Stimulated activated CD4-positive, alpha-beta T cell treated with anti-CD3 and anti-CD28 coated beads, Interleukin-1b, Interleukin-23, amount 100 ng/mL, for 4 hours (primary cell): ENCODE data around the gene TRPV2.

ENCODE experiments used
- DNase-seq, 2 donors: peaks; one replicate each; pipeline ENCODE4 v3.0.0-alpha.2; 2020; ENCODE audit warnings: low read depth in 2 of 2

The TRPV2 gene

DNA sequence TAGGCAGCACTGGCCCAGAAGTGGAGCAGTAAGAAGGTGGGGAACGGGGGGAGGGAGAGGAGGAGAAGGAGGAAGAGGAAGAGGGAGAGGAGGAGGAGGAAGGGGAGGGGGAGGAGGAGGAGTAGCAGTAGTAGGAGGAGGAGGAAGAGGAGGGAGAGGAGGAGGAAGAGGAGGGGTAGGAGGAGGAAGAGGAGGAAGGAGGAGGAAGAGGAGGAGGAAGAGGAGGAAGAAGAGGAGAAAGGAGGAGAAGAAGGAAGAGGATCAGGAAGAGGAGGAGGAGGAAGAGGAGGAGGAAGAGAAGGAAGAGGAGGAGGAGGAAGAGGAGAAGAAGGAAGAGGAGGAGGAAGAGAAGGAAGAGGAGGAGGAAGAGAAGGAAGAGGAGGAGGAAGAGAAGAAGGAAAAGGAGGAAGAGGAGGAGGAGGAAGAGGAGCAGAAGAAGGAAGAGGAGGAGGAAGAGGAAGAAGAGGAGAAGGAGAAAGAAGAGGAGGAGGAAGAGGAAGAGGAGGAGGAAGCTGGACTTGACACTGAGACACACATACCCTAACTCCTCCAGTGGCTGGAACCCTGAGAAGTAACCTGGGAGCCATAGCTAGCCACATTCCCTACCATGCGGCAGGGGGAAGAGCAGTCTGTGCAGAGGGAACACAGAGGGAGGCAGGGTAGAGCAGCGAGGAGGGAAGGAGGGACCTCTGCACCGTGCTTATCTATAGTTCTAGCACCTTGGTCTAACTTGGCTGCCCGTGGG lies 40.8 kb downstream of the TRPV2 start:
- DNase-seq = no peak

DNA sequence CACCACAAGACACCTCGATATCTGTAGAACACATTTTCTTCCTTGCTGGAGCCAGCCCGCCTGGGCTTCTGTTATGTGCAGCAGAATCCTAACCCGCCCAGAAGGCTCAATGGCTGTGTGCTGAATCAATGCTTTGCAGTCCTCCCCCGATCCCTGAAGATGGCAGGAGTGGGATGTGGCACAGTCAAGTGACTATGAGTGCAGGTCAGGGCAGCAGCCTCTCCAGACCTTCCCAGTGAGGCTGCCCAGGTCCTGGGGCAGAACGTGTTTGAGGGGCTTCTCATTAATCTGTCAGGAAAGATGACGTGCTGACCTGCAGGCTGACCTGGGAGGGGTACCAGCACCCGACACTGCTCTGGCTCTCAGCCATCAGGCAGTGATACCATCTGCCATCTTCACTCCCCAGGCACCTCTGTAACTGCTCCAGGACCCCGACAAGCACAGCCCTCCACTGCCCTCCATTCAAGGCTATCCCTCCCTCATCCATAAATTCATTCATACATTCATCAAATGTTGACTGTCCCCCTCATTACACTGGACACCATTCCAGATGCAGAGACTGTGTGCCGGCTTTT lies 41.5 kb downstream of the TRPV2 start:
- DNase-seq = no peak

DNA sequence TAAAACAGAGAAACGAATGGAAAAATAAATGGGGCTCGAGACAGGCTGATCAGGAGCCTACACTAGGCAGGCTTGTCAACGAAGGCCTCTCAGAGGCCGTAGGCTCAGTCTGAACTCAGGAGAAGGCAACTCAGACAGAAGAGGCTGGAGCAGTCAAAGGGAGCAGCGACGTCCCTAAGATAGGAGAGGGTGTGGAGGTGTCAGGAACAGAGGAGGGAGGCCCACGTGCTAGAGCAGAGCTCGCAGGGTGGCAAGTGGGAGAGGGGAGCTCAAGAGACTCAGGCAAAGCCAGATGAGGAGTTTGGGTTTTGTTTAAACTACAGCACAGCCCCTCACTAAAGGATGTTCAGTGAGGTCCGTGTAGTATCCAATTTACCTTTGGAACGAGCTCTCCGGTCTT lies 43.9 kb downstream of the TRPV2 start:
- no peak for DNase-seq

DNA sequence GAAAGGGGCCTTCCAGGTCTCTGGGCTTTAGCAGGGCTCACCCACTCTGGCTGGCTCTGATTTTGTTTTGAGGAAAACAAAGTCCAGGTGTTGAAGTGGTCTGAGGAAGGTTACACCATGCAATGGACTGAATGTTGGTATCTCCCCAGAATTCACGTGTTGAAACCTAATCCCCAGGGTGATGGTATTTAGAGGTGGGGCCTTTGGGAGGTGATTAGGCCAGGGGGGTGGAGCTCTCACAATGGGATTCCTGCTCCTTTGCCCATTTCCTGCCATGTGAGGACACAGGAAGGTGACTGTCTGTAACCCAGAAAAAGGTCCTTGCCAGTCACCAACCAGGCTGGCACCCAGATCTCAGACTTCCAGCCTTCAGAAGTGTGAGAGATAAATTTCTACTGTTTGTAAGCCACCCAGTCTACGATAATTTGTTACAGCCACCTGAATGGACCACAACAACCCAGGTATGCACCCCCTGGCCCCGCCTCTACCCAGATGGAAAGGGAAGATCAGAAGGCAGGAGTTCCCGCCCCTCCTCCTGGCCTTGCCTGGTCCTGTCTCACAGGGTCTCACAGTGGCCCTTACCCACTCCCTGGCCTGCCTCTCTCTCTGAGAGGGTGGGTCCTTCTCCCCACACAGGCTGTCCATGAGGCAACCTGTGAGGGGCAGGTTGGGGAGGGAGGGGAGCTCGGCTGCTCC lies 44.6 kb downstream of the TRPV2 start:
- no peak for DNase-seq

DNA sequence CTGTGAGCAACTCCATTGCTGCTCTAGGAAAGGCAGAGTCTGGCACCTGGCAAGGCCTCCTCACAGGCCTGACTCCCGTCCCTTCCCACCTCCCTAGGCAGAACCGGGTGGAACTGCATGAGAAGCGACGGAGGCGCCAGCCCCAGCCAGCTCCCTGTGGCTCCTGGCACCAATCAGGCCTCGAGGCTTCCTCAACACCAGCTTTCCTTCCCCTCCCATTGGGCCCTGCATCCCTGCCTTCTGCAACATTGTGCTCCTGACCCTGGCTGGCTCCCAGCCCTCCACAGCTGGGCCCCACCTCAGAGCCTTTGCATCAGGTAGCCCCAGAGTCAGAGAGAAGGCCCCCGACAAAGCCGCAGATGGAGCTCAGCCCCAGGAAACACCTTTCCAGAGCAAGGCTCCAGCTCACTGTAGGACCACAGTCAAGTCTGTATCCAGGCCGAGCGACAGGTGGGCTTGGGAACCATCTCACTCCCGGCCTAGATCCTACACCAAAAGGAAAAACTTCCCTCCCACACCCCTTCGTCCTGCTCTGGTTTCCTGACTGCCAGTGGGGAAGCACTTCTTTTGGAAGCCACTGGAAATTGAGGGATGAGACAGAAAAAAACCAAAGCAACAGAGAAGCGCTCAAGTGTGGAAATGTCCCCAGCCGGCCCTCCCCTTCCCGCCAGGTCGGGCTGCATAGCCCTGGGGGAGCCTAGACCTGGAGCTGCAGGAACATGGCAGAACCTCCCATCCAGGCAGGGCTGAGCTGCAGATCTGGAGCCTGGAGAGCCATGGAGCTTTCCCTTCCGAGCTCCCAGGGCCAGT lies 45.6 kb downstream of the TRPV2 start:
- DNase-seq = no peak

DNA sequence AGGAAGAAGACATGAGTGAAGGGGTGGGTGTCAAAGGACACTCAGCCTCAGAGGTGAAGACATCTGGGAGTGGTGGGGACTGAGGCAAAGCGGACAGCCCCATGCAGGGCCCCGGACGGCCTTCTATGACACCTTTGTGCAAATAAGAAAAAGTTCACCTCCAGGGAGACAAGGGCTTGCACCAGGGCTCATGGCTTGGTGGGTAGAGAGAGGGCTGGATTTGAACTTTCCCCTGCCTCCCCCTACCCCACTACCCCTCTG lies 46.2 kb downstream of the TRPV2 start:
- DNase-seq = no peak

DNA sequence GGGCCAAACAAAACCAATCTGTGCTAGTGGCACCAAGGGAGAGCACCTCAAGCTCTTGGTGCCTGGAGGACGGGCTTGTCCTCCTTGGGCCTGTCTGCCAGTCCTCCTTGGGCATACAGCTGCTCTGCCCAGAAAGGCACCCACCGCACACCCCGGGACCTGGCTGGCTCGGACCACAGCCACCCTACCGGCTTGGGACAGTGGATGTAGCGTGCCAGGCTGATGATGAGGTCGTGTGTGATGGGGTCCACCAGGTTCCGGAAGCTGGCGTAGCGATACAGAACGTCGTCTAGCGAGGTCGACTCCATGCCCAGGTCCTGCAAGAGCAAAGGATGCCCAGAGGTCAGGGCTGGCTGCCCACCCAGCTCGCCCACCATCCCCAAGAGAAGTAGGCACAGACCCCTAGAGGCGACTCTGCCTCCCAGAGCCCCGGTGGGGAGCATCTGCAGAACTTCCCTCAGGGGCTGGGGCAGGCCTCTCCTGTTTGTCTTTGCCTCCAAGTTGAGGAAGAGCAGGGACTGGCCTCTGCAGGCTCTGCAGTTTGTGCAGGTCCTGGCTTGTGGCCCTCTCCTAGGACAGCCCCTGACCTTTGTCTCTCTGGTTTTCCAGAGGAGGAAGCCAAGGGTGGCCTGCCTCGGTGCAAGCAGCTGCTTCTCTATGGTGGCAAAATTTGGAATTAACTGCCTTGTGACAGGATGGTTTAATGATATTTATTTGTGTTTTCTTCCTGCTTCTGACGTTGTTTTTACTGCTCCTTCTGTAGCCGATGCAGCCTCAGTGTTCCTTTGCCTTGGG lies 46.9 kb downstream of the TRPV2 start:
- DNase-seq = no peak

DNA sequence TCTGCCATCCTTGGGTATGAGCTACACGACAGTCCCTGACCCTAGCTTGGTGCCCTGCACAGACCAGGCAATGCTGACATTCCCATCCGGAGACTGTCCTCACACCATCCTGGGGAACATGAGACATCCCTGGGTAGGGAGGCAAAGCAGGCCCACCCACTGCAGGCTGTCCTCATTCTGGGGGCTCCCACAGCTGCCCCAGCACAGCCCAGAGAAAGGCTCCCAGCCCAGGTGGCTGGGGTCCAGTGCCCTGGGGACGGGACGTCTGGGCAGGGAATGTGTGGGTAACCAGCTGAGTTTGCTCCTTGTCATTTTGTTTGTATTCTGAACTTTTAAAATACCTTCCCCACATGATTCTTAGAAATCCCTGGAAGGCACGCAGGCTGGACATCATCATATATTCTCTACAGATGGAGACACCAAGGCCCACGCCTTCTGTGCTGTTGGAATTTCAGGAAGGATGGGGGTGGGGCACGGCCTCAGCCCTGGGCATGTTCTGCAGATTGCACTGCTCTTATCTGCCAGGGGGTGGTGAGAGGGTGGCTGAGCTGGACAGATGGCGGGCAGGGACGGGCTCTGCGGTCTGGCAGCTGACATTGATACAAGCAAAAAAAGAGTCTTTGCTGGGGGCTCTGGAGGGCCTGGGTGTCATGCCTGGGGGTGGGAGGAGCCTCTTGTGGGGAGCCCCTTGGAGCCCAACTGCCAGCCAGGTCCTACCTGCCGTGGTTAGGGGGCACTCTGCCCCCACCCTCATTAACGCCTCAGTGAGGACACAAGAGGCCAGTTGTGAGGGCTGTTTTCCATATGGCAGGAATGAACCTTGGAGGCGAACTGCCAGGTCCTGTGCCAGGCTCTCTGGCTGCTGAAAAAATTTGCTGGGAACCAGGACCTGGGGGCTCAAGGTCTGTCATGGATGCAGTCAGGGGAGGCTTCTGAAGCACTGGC lies 48.3 kb downstream of the TRPV2 start:
- no peak for DNase-seq

DNA sequence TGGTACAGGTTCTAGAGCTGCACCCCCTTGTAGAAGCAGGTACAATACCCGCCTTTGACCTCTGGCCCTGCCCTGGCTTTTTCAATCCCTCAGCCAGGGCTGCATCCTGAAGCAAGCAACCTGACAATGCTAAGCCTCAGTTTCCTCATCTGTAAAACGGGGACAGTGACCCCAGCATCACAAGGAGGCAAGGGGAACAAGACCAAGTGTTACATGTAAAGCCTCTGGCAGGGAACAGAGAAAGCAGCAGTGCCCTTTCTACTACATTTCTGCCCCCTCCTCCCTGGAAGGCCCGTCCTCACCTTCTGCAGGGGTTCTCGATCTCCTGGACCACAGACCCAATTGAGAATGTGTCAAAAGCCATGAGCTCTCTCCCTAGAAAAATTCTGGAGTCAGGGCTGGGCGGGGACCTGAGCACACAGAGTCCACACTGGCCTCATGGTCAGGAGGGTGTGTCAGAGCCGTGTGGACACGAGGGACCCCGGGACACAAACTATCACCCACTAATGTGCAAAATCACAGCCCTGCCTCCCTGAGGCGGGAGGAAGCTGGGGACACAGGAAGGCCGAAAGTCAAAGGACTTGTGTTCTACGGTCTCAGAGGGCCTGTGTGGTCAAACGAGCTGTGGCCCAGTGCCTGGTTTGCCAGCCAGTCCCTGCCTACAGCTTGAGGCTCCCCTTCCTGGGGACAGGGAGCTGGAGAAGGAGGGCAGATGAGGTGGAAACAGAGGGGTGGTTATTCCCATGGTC lies 49.1 kb downstream of the TRPV2 start:
- DNase-seq = no peak

DNA sequence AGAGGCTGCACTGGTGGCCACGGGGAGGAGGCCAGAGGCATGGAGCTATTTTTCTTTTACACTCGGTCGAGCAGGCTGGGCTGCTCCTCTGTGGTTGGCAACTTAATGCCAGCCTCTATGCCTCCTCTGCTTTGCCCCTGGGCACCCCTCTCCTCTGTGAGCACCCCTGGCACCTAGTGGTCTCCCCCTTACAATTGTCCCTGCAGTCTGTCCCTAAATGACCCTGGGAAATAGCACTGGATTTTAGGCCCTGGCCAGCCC lies 49.6 kb downstream of the TRPV2 start:
- no peak for DNase-seq

DNA sequence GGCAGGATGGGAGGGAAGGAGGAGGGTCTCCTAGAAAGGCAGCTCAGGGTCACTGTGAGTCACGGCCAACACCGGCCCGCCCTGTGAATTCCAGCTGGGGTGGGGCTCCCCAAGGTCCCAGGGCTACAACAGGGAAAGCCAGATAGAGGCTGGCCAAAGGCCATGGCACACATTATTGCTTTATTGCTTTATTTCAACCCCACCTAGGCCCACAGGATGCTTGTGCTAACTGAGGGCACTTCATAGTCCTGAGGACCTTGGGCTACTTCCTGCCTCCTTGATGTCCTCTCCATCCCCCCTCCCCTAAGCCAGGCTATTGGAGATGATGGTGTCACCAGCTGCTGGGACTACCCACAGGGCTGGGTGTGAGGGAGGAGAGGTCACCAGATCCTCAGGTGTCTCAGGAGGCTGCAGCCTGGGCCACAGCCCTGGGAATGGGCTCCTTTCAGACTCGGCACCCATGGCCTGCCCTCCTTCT lies 50.5 kb downstream of the TRPV2 start:
- no peak for DNase-seq

DNA sequence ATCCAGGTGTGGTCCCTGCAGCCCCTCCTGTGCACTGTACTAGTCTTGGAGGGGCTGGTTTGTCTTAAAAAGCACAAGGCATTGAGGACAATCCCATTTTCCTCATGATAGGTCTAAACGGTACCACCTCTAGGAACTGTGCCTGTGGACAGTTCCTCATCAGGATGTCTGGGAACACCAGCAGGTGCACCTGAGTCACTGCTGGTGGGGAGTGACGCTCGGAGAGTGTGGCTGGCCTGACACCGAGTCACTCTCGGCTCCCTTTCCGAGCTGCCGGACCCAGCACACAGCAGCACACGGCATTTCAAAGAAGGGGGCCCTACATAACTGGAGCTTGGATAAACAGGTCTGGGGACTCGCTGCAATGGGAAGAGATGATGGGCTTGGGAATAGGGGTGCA lies 51.0 kb downstream of the TRPV2 start:
- DNase-seq = no peak

DNA sequence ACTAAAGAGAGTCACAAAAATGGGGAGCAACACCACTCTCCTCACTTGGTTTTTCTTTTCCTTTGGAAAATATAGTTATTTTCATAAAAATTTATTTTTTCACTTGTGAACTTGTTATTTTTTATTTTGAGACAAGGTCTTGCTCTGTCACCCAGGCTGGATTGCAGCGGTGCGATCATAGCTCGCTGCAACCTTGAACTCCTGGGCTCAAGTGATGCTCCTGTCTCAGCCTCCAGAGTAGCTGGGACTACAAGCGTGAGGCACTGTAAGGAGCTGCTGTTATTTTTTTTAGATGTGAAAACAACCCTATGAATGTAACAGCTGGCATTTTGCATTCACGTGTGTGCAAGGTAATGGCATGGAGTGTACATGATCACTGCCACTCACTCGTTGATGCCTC lies 51.7 kb downstream of the TRPV2 start:
- DNase-seq = no peak

DNA sequence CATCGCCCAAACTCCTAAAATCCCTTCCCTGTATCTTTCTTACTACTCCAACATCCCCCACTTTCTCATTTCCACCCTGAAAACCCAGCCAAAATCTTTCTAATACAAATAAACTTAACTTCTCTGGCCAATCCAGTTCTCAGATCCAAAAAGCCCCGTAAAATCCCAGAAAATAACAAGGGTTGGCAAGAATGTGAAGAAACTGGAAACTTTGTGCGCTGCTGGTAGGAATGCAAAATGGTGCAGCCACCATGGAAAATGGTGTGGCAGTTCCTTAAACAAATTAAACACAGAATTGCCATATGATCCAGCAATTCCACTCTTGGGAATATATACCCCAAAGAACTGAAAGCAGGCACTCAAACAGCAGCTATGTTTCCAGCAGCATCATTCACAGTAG lies 52.5 kb downstream of the TRPV2 start:
- no peak for DNase-seq

DNA sequence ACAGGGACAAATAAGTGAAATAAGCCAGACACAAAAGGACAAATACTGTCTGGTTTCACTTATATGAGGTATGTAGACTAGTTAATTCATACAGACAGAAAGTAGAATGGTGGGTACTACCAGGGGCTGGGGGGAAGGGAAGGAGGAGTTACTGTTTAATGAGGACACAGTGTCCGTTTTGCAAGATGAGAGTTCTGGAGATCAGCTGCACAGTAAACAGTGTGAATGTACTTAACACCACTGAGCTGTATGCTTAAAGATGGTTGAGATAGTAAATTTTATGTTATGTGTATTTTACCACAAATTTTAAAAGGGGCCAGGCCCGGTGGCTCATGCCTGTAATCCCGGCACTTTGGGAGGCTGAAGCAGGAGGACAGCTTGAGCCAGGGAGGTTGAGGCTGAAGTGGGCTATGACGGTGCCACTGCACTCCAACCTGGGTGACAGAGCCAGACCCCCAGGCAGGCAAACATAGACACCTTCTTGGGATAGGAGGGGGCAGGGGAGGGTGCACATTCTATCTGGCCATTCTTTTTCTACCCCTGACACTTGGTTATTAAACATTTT lies 53.1 kb downstream of the TRPV2 start:
- DNase-seq = no peak

DNA sequence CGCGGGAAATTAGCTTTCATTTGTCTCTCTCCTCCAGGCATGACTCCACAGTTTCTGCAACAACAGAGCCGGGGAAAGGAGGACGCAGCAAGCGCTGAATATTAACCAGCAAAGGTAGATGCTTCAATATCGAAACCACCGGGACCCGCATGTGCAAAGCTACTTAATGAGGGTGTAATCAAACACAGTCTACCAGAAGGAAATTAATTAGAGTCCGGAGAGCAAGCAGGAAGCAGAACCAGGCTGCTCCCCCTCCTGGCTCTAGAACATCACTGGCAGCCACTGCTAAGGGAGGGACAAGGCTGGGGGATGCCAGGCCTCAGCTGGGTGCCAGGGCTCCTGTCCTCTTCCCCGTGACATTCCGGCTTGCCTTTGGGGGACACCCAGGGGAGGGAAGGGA lies 54.9 kb downstream of the TRPV2 start:
- DNase-seq = no peak

DNA sequence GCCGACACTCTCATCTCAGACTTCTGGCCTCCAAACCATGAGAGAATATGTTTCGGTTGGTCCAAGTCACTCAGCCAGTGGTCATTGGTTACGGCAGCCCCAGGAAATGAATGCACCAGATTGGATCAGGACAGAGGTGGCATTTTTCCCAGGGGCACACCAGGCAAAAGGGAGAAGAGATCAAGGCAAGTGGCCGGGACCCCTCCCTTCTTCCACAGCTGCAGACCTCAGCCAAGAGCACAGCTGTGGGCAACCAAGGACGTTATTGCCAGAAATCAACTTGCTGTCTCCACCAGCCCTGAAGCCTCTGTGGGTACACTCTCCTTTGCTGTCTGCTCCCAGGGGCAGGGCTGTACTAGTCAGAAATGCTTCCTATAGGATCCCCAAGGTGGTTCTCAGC lies 55.9 kb downstream of the TRPV2 start:
- DNase-seq = no peak

DNA sequence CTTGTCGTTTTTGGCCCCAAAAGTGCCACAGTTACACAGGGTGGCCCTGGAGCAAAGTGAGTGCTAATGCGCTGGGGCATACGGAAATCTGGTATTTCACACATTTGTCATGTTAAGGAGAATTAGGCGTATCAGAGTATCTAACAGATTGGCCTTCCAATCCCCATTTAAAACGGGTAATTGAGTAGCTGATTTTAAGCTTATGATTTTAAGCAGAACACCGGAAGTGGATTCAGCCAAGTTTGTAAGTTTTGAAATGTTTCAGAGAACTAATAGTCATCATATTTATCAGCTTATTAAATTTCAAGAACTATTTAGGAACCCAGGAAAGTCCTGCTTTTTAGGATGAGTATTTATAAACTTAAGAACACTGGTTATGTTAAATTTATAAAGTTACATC lies 57.2 kb downstream of the TRPV2 start:
- DNase-seq = no peak

DNA sequence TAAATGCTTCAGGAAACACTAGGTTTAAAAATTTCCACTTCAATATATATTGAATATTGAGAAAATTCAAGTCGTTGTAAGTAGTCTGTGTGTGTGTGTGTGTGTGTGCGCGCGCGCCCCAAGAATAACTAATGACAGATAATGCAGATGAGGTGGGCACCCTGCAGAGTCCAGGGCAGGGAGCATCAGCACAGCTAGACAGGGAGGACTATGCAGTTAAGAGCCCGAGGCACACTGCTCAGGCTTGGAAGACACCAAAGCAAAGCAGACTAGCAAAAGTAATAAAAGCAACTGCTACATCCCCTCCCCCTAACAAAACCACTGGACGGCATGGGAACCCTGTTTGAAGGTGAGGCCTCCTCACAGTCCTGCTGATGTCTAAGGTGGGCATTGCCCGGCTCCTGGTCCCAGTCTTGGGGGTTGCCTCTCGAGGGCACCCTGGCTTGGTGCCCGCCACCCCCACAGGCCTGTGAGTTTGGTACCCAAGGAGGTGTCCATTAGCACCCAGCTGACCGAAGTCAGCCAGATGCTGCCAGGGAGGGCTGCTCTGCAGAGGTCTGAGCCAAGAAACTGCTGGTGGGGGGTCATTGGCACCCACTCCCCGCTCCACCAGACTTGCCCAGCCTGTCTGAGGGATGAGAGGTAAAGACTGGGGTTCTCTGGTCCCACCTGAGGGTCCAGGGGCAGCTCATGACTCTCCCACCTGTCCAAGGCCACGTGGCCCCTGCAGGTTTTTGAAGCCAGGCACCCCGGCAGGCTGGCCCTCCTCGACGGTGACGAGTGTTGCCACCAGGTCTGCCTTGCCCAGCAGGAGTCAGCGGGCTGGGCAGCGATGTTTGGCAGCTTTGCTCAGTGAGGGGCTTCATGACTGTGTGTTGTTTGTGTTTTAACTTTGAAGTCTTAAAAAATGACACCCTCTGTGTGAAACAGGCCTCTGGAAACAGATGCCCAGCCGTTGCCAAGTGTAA lies 58.0 kb downstream of the TRPV2 start:
- no peak for DNase-seq
